NT2/D1 (cell line): ENCODE results near the gene NFRKB.
"Not testable (repeated sequence)": the region's sequence is repeated elsewhere in the genome, so short reads cannot be mapped to it uniquely, and the experiment has no call there.

ENCODE experiments used
- DNase-seq: peaks from one replicate; pipeline ENCODE4 v3.0.0-alpha.2; 2011; ENCODE audit warnings: low read depth, low spot score
- H3K27me3 ChIP-seq: 2 replicates; pipeline ENCODE4 v1.6.0; 2011; ENCODE audit warnings: mild to moderate bottlenecking; ENCODE audit not compliant: insufficient read length, insufficient read depth
- H3K36me3 ChIP-seq: 2 replicates; pipeline ENCODE4 v1.6.1; 2011; ENCODE audit warnings: mild to moderate bottlenecking, low read length, mixed read lengths; ENCODE audit not compliant: insufficient read depth, insufficient read length
- H3K4me1 ChIP-seq: 2 replicates; pipeline ENCODE4 v1.5.1; 2011; ENCODE audit not compliant: insufficient read depth, insufficient read length
- H3K4me3 ChIP-seq: 2 replicates; pipeline ENCODE4 v1.5.1; 2011; ENCODE audit warnings: low read depth; ENCODE audit not compliant: insufficient read length
- H3K9ac ChIP-seq: 2 replicates; pipeline ENCODE4 v1.6.0; 2011; ENCODE audit warnings: low read depth; ENCODE audit not compliant: insufficient read length
- H3K9me3 ChIP-seq: 2 replicates; pipeline ENCODE4 v1.5.1; 2011; ENCODE audit warnings: mild to moderate bottlenecking, low read length; ENCODE audit not compliant: insufficient read depth
- SUZ12 ChIP-seq: IDR thresholded peaks from 2 replicates; pipeline ENCODE4 v1.6.1; 2011; ENCODE audit not compliant: insufficient read length, insufficient read depth; ENCODE audit errors: extremely low read depth
- YY1 ChIP-seq: IDR thresholded peaks from 2 replicates; pipeline ENCODE4 v1.6.1; 2011; ENCODE audit not compliant: insufficient read length, insufficient read depth
- ZNF274 ChIP-seq: IDR thresholded peaks from 2 replicates; pipeline ENCODE4 v1.6.1; 2011; ENCODE audit warnings: mild to moderate bottlenecking, low read depth, low read length

The NFRKB gene

DNA sequence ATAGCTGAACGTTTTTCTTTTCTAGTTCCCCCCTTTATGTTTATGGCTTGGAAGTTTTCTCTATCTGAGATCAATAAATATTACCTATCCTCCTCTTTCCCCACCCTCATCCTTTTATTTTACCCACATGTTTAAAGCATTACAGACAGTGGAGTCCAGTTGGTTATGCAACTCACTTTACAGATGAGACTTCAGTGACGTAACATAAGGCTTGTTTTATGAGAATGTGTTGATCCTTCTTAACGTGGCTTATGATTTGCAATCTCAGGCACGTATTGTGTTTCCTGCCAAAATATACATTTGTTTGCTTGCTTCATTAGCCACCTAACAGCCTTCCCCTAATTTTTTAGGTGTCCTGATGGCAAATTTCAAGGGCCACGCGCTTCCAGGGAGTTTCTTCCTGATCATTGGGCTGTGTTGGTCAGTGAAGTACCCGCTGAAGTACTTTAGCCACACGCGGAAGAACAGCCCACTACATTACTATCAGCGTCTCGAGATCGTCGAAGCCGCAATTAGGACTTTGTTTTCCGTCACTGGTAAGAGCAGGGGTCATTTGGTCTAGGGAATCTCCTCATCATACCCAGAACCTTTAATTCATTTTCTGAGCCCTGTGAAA is 43.1 kb downstream of the NFRKB start:
- H3K4me3 ChIP-seq, result no peak overlapping the region
- H3K9me3 ChIP-seq, result no peaks in the 10 kb centered on the region
- peaks cover 3% of the 10 kb centered on the region for H3K36me3 ChIP-seq
- DNase-seq, result no peak
- no peaks in the 10 kb centered on the region for H3K4me1 ChIP-seq
- no peaks in the 10 kb centered on the region for H3K27me3 ChIP-seq
- H3K9ac ChIP-seq, result no peak overlapping the region
- no peak for TF ChIP-seq YY1
- TF ChIP-seq SUZ12, result no peak
- no peak for TF ChIP-seq ZNF274

- H3K36me3 ChIP-seq, result no peaks in the 10 kb centered on the region
- no peak overlapping the region for H3K4me3 ChIP-seq
- H3K9ac ChIP-seq, result no peak overlapping the region
- H3K4me1 ChIP-seq, result no peaks in the 10 kb centered on the region
- DNase-seq, result no peak
- TF ChIP-seq YY1 (no peak), SUZ12 (no peak), ZNF274 (no peak)
- H3K27me3 ChIP-seq, result no peaks in the 10 kb centered on the region
- H3K9me3 ChIP-seq, result no peaks in the 10 kb centered on the region
Observed at GRCh38 chr11:129849447-129850130, 45.8 kb downstream of the NFRKB start.

GRCh38 chr11:129847361-129847760 is 48.0 kb downstream of the NFRKB start:
- not testable (repeated sequence) for DNase-seq, H3K27me3 ChIP-seq, H3K9ac ChIP-seq, H3K4me1 ChIP-seq, H3K36me3 ChIP-seq, H3K9me3 ChIP-seq, H3K4me3 ChIP-seq

DNA sequence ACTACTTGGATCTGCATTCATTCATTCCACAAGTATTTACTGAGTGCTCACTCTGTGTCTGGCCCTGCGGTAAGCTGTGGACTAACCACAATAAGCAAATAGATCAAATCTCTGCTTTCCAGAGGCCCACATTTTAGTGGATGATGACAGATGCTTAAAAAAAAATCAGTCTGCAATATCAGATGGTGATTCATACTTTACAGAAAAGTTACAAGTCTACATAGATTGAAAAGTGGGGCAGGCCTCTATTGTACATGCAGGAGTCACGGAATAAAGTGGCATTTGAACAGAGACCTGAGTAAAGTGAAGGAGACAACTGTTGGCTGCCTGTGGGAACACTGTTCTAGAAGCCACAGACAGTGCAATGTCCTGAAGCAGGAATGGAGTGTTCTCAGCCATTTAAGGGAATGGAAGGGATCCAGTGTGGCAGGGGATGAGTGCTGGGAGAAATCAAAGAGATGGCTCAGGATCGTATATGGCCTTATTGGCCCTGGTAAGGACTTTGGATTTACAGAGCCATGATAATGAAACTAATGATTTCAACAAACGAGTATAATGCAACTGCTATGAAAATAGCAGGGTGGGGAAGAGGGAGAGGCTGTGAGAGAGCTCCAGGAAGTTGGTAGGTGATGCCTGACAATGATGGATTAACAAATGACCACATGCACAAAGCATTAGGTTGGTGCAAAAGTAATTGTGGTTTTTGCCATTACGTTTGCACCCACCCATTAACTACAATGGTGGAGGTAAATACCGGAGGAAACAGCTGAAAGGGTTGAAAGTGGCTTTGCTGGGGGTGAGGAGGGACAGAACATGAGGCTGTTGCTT is 48.7 kb downstream of the NFRKB start:
- no peaks in the 10 kb centered on the region for H3K27me3 ChIP-seq
- no peak overlapping the region for H3K9ac ChIP-seq
- TF ChIP-seq ZNF274, result no peak
- no peak for TF ChIP-seq SUZ12
- TF ChIP-seq YY1, result no peak
- H3K4me3 ChIP-seq, result no peak overlapping the region
- no peak for DNase-seq
- no peaks in the 10 kb centered on the region for H3K9me3 ChIP-seq
- no peaks in the 10 kb centered on the region for H3K36me3 ChIP-seq
- H3K4me1 ChIP-seq, result no peaks in the 10 kb centered on the region
